HG03521 (cell line): ENCODE measurements around the gene SNF8.
"Not testable (repeated sequence)": the region's sequence is repeated elsewhere in the genome, so short reads cannot be mapped to it uniquely, and the experiment has no call there.

Source experiments
- ATAC-seq: cut with Tn5 transposase; IDR thresholded peaks from one replicate; pipeline ENCODE4 v1.9.1; 2021; ENCODE audit warnings: mild to moderate bottlenecking, moderate library complexity; ENCODE audit not compliant: unreplicated experiment

SNF8 gene

GRCh38 chr17:48944515-48945260 is at the start of gene SNF8:
TSS of gene SNF8 (minus strand) at chr17:48944842. CDS start at chr17:48944734, 108 bp downstream.
- peak; percentile 93 for ATAC-seq

GRCh38 chr17:48993951-48994350 is 49.3 kb upstream of the SNF8 start:
- ATAC-seq: no peak

GRCh38 chr17:48993305-48993704 is 48.7 kb upstream of the SNF8 start:
- no peak for ATAC-seq

- ATAC-seq: no peak
These were observed 47.8 kb upstream of the SNF8 start for GRCh38 chr17:48992444-48992843.

- no peak for ATAC-seq
These were observed 46.3 kb upstream of the SNF8 start for GRCh38 chr17:48990882-48991357.

- no peak for ATAC-seq
These were observed 44.5 kb upstream of the SNF8 start for GRCh38 chr17:48989100-48989499.

- ATAC-seq: no peak
These were observed 41.0 kb upstream of the SNF8 start for GRCh38 chr17:48985436-48986245.

GRCh38 chr17:48981927-48982539 is 37.4 kb upstream of the SNF8 start:
- no peak for ATAC-seq

GRCh38 chr17:48973806-48974205 is 29.2 kb upstream of the SNF8 start:
- no peak for ATAC-seq

GRCh38 chr17:48972749-48973097 is 28.1 kb upstream of the SNF8 start:
- no peak for ATAC-seq

- no peak for ATAC-seq
These were observed 26.4 kb upstream of the SNF8 start for GRCh38 chr17:48970865-48971687.

GRCh38 chr17:48970224-48970623 is 25.6 kb upstream of the SNF8 start:
- ATAC-seq: no peak

GRCh38 chr17:48961516-48962233 is 17.0 kb upstream of the SNF8 start:
- ATAC-seq: no peak

GRCh38 chr17:48960834-48961515 is 16.3 kb upstream of the SNF8 start:
- no peak for ATAC-seq

- ATAC-seq: no peak
These were observed 9.7 kb upstream of the SNF8 start for GRCh38 chr17:48954300-48954755.

- no peak for ATAC-seq
These were observed 8.3 kb upstream of the SNF8 start for GRCh38 chr17:48952904-48953303.

- ATAC-seq: no peak
These were observed 6.9 kb upstream of the SNF8 start for GRCh38 chr17:48951572-48951971.

- not testable (repeated sequence) for ATAC-seq
These were observed 614 bp upstream of the SNF8 start for GRCh38 chr17:48945261-48945651.

- ATAC-seq: no peak
These were observed 11.6 kb downstream of the SNF8 start for GRCh38 chr17:48933035-48933434.
